ENCODE measurements around the gene ERO1B. TPM values are rescaled to one million over a fixed set of nuclear protein-coding genes. Genes with fewer than 3 reads are reported as not detected.

The ERO1B gene
- total and polyA plus RNA-seq, 4 donors, result 1.9 to 12.9 (median 9.2) TPM

DNA sequence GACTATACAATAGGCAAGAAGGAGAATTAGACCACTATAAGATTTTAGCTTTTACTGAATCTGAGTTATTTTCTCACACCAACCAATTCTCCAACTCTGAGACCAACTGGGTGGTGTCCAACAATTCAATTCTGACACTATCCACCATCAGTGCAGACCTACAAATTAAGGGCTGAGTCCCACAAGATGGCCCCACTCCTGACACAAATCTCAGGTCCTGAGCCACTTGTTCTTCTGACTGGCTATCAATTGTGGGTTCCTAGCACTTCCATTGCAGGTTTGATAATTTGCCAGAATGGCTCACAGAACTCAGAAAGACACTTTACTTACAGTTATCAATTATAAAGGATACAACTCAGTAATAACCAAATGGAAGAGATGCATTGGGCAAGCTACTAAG, 6.7 kb downstream of the ERO1B start:
- H3K27ac ChIP-seq (ENCODE audit: low read depth in 1 of 2, low read length in 2 of 2), result no peak overlapping the region
- no peak for ATAC-seq (ENCODE audit: low FRiP score)
- H3K9me3 ChIP-seq (ENCODE audit: control insufficient read depth, low read length), result no peaks in the 10 kb centered on the region
- no peak overlapping the region for H3K4me3 ChIP-seq (ENCODE audit: low read length in 2 of 2)
- intact Hi-C loops (cut with DNase I), result no loop called here
- DNase-seq, result no peak
- H3K4me1 ChIP-seq (ENCODE audit: control insufficient read depth in 1 of 2, insufficient read depth in 2 of 2, low read length in 2 of 2), result peaks cover 0 to 4% of the 10 kb centered on the region in 2 donors
- H3K36me3 ChIP-seq (ENCODE audit: control insufficient read depth in 1 of 2, insufficient read depth in 2 of 2, low read length in 1 of 2), result no peaks in the 10 kb centered on the region
- H3K27me3 ChIP-seq (ENCODE audit: control insufficient read depth in 1 of 2, insufficient read depth in 2 of 2, low read length in 1 of 2), result no peaks in the 10 kb centered on the region

DNA sequence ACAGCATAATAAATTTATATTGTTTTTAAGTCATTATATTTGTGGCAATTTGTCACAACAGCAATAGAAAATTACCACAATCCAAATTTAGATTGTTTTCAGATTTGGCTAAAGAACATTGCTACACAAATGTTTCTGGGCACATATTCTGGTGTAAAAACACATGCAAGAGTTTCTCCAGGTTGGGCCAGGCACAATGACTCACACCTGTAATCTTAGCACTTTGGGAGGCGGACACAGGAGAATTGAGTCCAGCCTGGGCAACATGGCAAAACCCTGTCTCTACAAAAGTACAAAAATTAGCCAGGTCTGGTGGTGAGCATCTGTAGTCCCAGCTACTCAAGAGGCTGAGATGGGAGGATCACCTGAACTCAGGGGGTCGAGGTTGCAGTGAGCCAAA, 8.4 kb downstream of the ERO1B start:
- H3K4me1 ChIP-seq (ENCODE audit: control insufficient read depth in 1 of 2, insufficient read depth in 2 of 2, low read length in 2 of 2), result no peaks in the 10 kb centered on the region
- H3K27ac ChIP-seq (ENCODE audit: low read depth in 1 of 2, low read length in 2 of 2), result no peak overlapping the region
- no peak overlapping the region for H3K4me3 ChIP-seq (ENCODE audit: low read length in 2 of 2)
- H3K27me3 ChIP-seq (ENCODE audit: control insufficient read depth in 1 of 2, insufficient read depth in 2 of 2, low read length in 1 of 2), result no peaks in the 10 kb centered on the region
- 94% methylated on average over 2 of the region's 2 CpGs for WGBS, 2 donors
- H3K9me3 ChIP-seq (ENCODE audit: control insufficient read depth, low read length), result no peaks in the 10 kb centered on the region
- no peaks in the 10 kb centered on the region for H3K36me3 ChIP-seq (ENCODE audit: control insufficient read depth in 1 of 2, insufficient read depth in 2 of 2, low read length in 1 of 2)
- DNase-seq, result no peak
- intact Hi-C loops (cut with DNase I), result no loop called here
- no peak for ATAC-seq (ENCODE audit: low FRiP score)

DNA sequence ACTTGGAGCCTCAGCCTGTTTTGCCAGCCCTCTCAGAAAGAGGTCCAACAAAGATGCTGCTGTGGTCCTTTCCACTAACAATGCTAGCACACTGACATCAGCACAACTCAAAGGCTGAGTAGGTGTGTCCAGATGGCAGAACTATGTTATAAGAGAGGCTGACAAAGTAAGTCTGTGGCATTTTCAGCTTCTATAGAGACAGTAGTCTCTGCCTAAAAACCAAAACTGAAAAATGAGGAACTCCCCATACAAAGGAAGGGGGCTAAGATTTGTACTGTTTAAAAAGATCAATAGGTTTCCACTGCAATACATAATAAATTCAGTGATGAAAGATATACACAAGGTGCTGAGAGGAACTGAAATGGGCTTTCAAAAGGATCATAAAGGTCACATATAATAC, 12.3 kb downstream of the ERO1B start:
- intact Hi-C loops (cut with DNase I), result no loop called here
- Histone ChIP-seq H3K4me1 (ENCODE audit: control insufficient read depth in 1 of 2, insufficient read depth in 2 of 2, low read length in 2 of 2) (no peaks in the 10 kb centered on the region), H3K4me3 (ENCODE audit: low read length in 2 of 2) (no peak overlapping the region), H3K27ac (ENCODE audit: low read depth in 1 of 2, low read length in 2 of 2) (no peak overlapping the region), H3K9me3 (ENCODE audit: control insufficient read depth, low read length) (no peaks in the 10 kb centered on the region), H3K27me3 (ENCODE audit: control insufficient read depth in 1 of 2, insufficient read depth in 2 of 2, low read length in 1 of 2) (no peaks in the 10 kb centered on the region), H3K36me3 (ENCODE audit: control insufficient read depth in 1 of 2, insufficient read depth in 2 of 2, low read length in 1 of 2) (no peaks in the 10 kb centered on the region)
- DNase-seq (no peak), ATAC-seq (ENCODE audit: low FRiP score) (no peak)

DNA sequence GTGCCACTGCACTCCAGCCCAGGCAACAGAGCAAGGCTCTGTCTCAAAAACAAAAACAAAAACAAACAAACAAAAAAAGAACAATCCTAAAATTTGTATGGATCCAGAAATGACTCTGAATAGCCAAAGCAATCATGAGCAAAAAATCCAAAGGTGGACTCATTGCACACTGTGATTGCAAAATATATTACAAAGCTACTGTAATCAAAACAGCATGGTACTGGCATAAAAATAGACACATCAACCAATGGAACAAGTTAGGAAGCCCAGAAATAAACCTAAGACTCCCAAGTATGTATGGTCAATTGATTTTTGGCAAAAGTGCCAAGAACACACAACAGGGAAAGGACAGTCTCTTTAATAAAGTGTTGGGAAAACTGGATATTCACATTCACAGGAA, 19.9 kb downstream of the ERO1B start:
- intact Hi-C loops (cut with DNase I), result no loop called here
- H3K4me3 ChIP-seq (ENCODE audit: low read length in 2 of 2), result no peak overlapping the region
- no peaks in the 10 kb centered on the region for H3K4me1 ChIP-seq (ENCODE audit: control insufficient read depth in 1 of 2, insufficient read depth in 2 of 2, low read length in 2 of 2)
- no peaks in the 10 kb centered on the region for H3K27me3 ChIP-seq (ENCODE audit: control insufficient read depth in 1 of 2, insufficient read depth in 2 of 2, low read length in 1 of 2)
- H3K27ac ChIP-seq (ENCODE audit: low read depth in 1 of 2, low read length in 2 of 2), result no peak overlapping the region
- DNase-seq, result no peak
- H3K9me3 ChIP-seq (ENCODE audit: control insufficient read depth, low read length), result peaks cover 1% of the 10 kb centered on the region
- no peaks in the 10 kb centered on the region for H3K36me3 ChIP-seq (ENCODE audit: control insufficient read depth in 1 of 2, insufficient read depth in 2 of 2, low read length in 1 of 2)
- ATAC-seq (ENCODE audit: low FRiP score), result no peak

DNA sequence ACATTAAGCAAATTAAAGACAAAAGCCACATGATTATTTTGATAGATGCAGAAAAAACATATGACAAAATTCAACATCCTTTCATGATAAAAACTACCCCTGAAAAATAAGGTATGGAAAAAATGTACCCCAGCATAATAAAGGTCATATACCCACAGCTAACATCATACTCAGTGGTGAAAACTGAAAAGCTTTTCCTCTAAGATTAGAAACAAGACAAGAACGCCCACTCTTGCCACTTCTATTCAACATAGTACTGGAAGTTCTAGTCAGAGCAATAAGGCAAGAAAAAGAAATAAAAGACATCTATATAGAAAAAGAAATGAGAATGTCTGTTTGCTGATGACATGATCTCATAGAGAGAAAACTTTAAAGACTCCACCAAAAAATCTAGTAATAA, 20.7 kb downstream of the ERO1B start:
- DNase-seq (no peak), ATAC-seq (ENCODE audit: low FRiP score) (no peak)
- H3K9me3 ChIP-seq (ENCODE audit: control insufficient read depth, low read length), result peaks cover 1% of the 10 kb centered on the region
- 93 to 96% methylated on average over 1 of the region's 1 CpG for WGBS, 2 donors
- no peak overlapping the region for H3K4me3 ChIP-seq (ENCODE audit: low read length in 2 of 2)
- peaks cover 0 to 2% of the 10 kb centered on the region in 2 donors for H3K36me3 ChIP-seq (ENCODE audit: control insufficient read depth in 1 of 2, insufficient read depth in 2 of 2, low read length in 1 of 2)
- no peaks in the 10 kb centered on the region for H3K4me1 ChIP-seq (ENCODE audit: control insufficient read depth in 1 of 2, insufficient read depth in 2 of 2, low read length in 2 of 2)
- no peaks in the 10 kb centered on the region for H3K27me3 ChIP-seq (ENCODE audit: control insufficient read depth in 1 of 2, insufficient read depth in 2 of 2, low read length in 1 of 2)
- intact Hi-C loops (cut with DNase I), result no loop called here
- no peak overlapping the region for H3K27ac ChIP-seq (ENCODE audit: low read depth in 1 of 2, low read length in 2 of 2)

DNA sequence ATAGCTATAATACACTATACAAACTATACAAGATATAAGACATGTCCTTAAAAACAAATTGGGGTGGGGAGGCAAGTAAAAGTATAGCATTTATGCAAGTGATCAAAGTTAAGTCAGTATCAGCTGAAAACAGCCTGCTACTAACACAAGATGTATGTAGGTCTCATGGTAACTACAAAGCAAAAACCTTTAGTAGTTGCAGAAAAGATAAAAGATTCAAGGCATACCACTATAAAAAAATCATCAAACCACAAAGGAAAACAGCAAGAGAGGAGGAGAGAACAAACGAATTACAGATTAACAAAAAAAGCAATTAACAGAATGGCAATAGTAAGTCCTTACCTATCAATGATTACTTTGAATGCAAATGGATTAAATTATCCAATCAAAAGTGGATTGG, 22.7 kb downstream of the ERO1B start:
- intact Hi-C loops (cut with DNase I), result no loop called here
- no peaks in the 10 kb centered on the region for H3K27me3 ChIP-seq (ENCODE audit: control insufficient read depth in 1 of 2, insufficient read depth in 2 of 2, low read length in 1 of 2)
- no peak overlapping the region for H3K4me3 ChIP-seq (ENCODE audit: low read length in 2 of 2)
- WGBS, 2 donors, result 88 to 95% methylated on average over 1 of the region's 1 CpG
- no peak for ATAC-seq (ENCODE audit: low FRiP score)
- H3K4me1 ChIP-seq (ENCODE audit: control insufficient read depth in 1 of 2, insufficient read depth in 2 of 2, low read length in 2 of 2), result no peaks in the 10 kb centered on the region
- DNase-seq, result no peak
- H3K9me3 ChIP-seq (ENCODE audit: control insufficient read depth, low read length), result peaks cover 1% of the 10 kb centered on the region
- H3K27ac ChIP-seq (ENCODE audit: low read depth in 1 of 2, low read length in 2 of 2), result no peak overlapping the region
- peaks cover 0 to 4% of the 10 kb centered on the region in 2 donors for H3K36me3 ChIP-seq (ENCODE audit: control insufficient read depth in 1 of 2, insufficient read depth in 2 of 2, low read length in 1 of 2)

DNA sequence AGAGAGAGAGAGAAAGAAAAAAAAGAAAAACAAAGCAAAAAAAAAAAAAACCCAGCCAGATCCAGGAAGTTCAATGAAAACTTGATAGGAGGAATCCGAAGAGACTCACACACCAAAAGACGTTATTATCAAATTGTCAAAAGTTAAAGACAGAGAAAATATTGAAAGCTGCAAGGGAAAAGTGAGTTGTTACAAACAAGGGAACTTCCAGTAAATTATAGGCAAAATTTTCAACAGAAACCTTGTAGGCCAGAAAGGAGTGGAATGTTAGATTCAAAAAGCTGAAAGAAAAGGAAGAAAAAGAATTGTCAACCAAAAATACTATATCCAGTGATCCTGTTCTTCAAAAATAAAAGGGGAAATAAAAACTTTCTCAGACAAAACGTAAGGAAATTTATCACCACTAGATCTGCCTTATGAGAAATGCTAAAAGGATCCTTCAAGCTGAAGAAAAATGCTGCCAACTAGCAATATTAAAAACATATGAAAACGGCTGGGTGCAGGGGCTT, 23.6 kb downstream of the ERO1B start:
- peaks cover 0 to 4% of the 10 kb centered on the region in 2 donors for H3K36me3 ChIP-seq (ENCODE audit: control insufficient read depth in 1 of 2, insufficient read depth in 2 of 2, low read length in 1 of 2)
- H3K4me1 ChIP-seq (ENCODE audit: control insufficient read depth in 1 of 2, insufficient read depth in 2 of 2, low read length in 2 of 2), result no peaks in the 10 kb centered on the region
- H3K27ac ChIP-seq (ENCODE audit: low read depth in 1 of 2, low read length in 2 of 2), result no peak overlapping the region
- DNase-seq (no peak), ATAC-seq (ENCODE audit: low FRiP score) (no peak)
- intact Hi-C loops (cut with DNase I), result no loop called here
- peaks cover 1% of the 10 kb centered on the region for H3K9me3 ChIP-seq (ENCODE audit: control insufficient read depth, low read length)
- 87 to 92% methylated on average over 4 of the region's 4 CpGs for WGBS, 2 donors
- no peaks in the 10 kb centered on the region for H3K27me3 ChIP-seq (ENCODE audit: control insufficient read depth in 1 of 2, insufficient read depth in 2 of 2, low read length in 1 of 2)
- H3K4me3 ChIP-seq (ENCODE audit: low read length in 2 of 2), result no peak overlapping the region

DNA sequence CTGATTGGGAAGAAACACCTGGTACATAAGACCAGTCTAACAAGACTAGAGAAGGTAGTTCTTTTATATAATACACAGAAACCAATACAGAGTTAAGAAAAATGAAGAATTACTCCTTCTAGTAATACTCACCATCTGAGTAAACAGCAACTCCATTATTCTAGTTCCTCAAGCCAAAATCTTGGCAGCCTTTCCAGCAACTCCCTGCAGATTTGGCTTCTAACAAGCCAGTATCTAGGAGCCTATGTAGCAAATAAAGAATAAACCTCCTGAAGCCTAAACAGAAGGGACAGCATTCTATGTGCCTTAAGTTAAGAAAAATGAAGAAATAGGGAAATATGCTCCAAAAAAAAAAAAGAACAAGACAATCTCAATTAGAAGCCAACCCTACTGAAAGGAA, 24.5 kb downstream of the ERO1B start:
- intact Hi-C loops (cut with DNase I), result no loop called here
- ATAC-seq (ENCODE audit: low FRiP score) (no peak), DNase-seq (no peak)
- Histone ChIP-seq H3K27me3 (ENCODE audit: control insufficient read depth in 1 of 2, insufficient read depth in 2 of 2, low read length in 1 of 2) (no peaks in the 10 kb centered on the region), H3K4me3 (ENCODE audit: low read length in 2 of 2) (no peak overlapping the region), H3K36me3 (ENCODE audit: control insufficient read depth in 1 of 2, insufficient read depth in 2 of 2, low read length in 1 of 2) (peaks cover 0 to 4% of the 10 kb centered on the region in 2 donors), H3K4me1 (ENCODE audit: control insufficient read depth in 1 of 2, insufficient read depth in 2 of 2, low read length in 2 of 2) (no peaks in the 10 kb centered on the region), H3K27ac (ENCODE audit: low read depth in 1 of 2, low read length in 2 of 2) (no peak overlapping the region), H3K9me3 (ENCODE audit: control insufficient read depth, low read length) (peaks cover 1% of the 10 kb centered on the region)

DNA sequence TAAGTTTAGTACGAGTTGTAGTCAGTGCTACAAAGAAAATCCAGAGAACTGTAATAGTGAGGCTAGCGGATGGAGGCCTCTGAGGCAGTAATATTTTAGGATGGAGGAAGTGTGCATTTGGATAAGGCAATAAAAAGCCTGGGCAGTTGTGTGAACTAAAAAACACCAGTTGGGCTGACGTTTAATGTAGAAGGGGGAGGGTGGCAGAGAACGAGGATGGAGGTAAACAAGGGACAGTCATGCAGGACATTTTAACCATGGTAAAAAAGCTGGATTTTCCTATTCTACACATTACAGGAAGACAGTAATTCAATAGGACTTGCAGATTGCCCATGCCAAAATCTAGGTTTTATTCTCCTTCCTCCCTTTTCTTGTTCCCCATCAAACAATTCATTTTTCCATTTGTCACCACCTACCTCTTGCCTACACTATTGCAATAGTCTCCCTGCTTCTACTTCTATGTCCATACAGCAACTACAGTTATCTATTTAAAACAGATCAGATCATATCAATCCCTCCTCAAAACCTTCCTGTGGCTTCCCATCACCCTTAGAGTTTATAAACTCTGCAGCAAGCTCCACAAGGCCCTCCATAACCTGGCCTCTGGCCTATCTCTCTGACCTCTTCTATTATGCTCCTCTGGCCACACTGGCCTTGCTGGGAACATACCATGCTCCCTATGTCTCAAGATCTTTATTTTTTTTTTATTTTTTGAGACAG, 27.7 kb downstream of the ERO1B start:
- H3K4me3 ChIP-seq (ENCODE audit: low read length in 2 of 2), result no peak overlapping the region
- no peak for ATAC-seq (ENCODE audit: low FRiP score)
- H3K36me3 ChIP-seq (ENCODE audit: control insufficient read depth in 1 of 2, insufficient read depth in 2 of 2, low read length in 1 of 2), result peaks cover 0 to 4% of the 10 kb centered on the region in 2 donors
- WGBS, 2 donors, result 62 to 76% methylated on average over 4 of the region's 4 CpGs
- DNase-seq, result no peak
- intact Hi-C loops (cut with DNase I), result no loop called here
- H3K9me3 ChIP-seq (ENCODE audit: control insufficient read depth, low read length), result no peaks in the 10 kb centered on the region
- H3K27me3 ChIP-seq (ENCODE audit: control insufficient read depth in 1 of 2, insufficient read depth in 2 of 2, low read length in 1 of 2), result no peaks in the 10 kb centered on the region
- no peak overlapping the region for H3K27ac ChIP-seq (ENCODE audit: low read depth in 1 of 2, low read length in 2 of 2)
- no peaks in the 10 kb centered on the region for H3K4me1 ChIP-seq (ENCODE audit: control insufficient read depth in 1 of 2, insufficient read depth in 2 of 2, low read length in 2 of 2)

Data from aorta (tissue), 5 donors.